Limb (tissue), 2 donors: ENCODE data around the gene SPPL3.

Source experiments
- DNase-seq, 2 donors: peaks; one replicate each; pipeline ENCODE4 v3.0.0-alpha.2; 2016; ENCODE audit errors: extremely low spot score in 2 of 2

SPPL3 gene

GRCh38 chr12:120725659-120726509 is 178.3 kb downstream of the SPPL3 start, which contains the start of gene ACADS:
ACADS (plus strand) TSS chr12:120725826; CDS start chr12:120725886, 60 bp downstream.
- DNase-seq, result peak; percentile 77 to 88

- no peak for DNase-seq
Observed at GRCh38 chr12:120725151-120725658, 179.0 kb downstream of the SPPL3 start.

- no peak for DNase-seq
Observed at GRCh38 chr12:120724720-120725119, 179.4 kb downstream of the SPPL3 start.

GRCh38 chr12:120722784-120723183 is 181.4 kb downstream of the SPPL3 start:
- no peak for DNase-seq

GRCh38 chr12:120721866-120722265 is 182.3 kb downstream of the SPPL3 start:
- no peak for DNase-seq

- no peak for DNase-seq
Observed at GRCh38 chr12:120720987-120721801, 183.0 kb downstream of the SPPL3 start.

GRCh38 chr12:120720234-120720986 is 183.7 kb downstream of the SPPL3 start:
- no peak for DNase-seq

GRCh38 chr12:120719496-120720233 is 184.5 kb downstream of the SPPL3 start:
- DNase-seq, result no peak

- no peak for DNase-seq
Observed at GRCh38 chr12:120719072-120719471, 185.1 kb downstream of the SPPL3 start.

- DNase-seq, result no peak
Observed at GRCh38 chr12:120718055-120718454, 186.1 kb downstream of the SPPL3 start.

GRCh38 chr12:120713861-120714482 is 190.2 kb downstream of the SPPL3 start:
- DNase-seq, result peak; percentile 70 to 88

- no peak for DNase-seq
Observed at GRCh38 chr12:120712610-120713009, 191.5 kb downstream of the SPPL3 start.
